RWPE2 (cell line): ENCODE results near the gene CCDC134.

ENCODE experiments used
- ATAC-seq: fragments of 200-7000 bp; cut with Tn5 transposase; 3 replicates; pipeline ENCODE4 v1.9.1; 2021; ENCODE audit warnings: low read depth
- DNase-seq: peaks from one replicate; pipeline ENCODE4 v3.0.0-alpha.2; 2020; ENCODE audit warnings: low spot score
- H3K27ac ChIP-seq: fragments of 450-650 bp; 2 replicates; pipeline ENCODE4 v1.5.1; 2017; ENCODE audit warnings: mild to moderate bottlenecking; ENCODE audit not compliant: poor library complexity, severe bottlenecking
- H3K27me3 ChIP-seq: fragments of 250-450 bp; sonication (Bioruptor Pico); 2 replicates; pipeline ENCODE4 v1.5.1; 2021; ENCODE audit warnings: mild to moderate bottlenecking, moderate library complexity; ENCODE audit not compliant: insufficient read depth, poor library complexity, severe bottlenecking
- H3K36me3 ChIP-seq: fragments of 250-450 bp; sonication (Bioruptor Pico); 2 replicates; pipeline ENCODE4 v1.5.1; 2020; ENCODE audit warnings: low read depth, mild to moderate bottlenecking, moderate library complexity
- H3K4me1 ChIP-seq: fragments of 250-450 bp; sonication (Bioruptor Pico); 2 replicates; pipeline ENCODE4 v1.5.1; 2021; ENCODE audit warnings: mild to moderate bottlenecking, moderate library complexity; ENCODE audit not compliant: insufficient read depth, poor library complexity, severe bottlenecking
- H3K4me3 ChIP-seq: fragments of 250-450 bp; sonication (Bioruptor Pico); 2 replicates; pipeline ENCODE4 v1.5.1; 2021; ENCODE audit warnings: mild to moderate bottlenecking, moderate library complexity; ENCODE audit not compliant: severe bottlenecking
- H3K9me3 ChIP-seq: fragments of 250-450 bp; sonication (Bioruptor Pico); 2 replicates; pipeline ENCODE4 v1.5.1; 2021; ENCODE audit warnings: mild to moderate bottlenecking, moderate library complexity; ENCODE audit not compliant: severe bottlenecking
- TF ChIP-seq, protein P1 (sequence below): fragments of 450-650 bp; IDR thresholded peaks from one replicate; pipeline ENCODE4 v1.5.1; 2017; ENCODE audit warnings: mild to moderate bottlenecking, moderate library complexity; ENCODE audit not compliant: poor library complexity, severe bottlenecking

The CCDC134 gene

DNA sequence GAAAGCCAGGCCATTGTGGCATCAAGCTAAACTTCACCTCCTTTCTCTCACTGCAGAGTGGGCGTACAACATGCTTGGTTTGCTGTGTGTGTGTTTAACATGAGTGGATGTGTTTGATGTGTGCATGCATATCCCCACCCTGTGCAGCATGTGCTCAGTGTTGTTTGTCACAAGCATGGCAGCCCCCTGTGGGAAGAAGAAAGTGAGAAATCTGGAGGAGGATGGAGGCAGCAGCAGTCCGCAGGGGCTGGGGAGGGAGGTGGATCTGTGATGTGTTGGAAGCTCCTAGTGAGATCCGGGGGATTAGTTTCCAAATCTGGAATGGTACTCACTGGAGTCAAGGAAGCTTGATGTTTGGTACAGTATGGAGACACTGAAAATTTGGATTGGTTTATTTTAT, 24.1 kb upstream of the CCDC134 start:
- TF ChIP-seq, protein P1, sequence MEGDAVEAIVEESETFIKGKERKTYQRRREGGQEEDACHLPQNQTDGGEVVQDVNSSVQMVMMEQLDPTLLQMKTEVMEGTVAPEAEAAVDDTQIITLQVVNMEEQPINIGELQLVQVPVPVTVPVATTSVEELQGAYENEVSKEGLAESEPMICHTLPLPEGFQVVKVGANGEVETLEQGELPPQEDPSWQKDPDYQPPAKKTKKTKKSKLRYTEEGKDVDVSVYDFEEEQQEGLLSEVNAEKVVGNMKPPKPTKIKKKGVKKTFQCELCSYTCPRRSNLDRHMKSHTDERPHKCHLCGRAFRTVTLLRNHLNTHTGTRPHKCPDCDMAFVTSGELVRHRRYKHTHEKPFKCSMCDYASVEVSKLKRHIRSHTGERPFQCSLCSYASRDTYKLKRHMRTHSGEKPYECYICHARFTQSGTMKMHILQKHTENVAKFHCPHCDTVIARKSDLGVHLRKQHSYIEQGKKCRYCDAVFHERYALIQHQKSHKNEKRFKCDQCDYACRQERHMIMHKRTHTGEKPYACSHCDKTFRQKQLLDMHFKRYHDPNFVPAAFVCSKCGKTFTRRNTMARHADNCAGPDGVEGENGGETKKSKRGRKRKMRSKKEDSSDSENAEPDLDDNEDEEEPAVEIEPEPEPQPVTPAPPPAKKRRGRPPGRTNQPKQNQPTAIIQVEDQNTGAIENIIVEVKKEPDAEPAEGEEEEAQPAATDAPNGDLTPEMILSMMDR: no peak
- ATAC-seq (no peak), DNase-seq (no peak)
- no peak overlapping the region for H3K4me3 ChIP-seq
- H3K9me3 ChIP-seq: no peaks in the 10 kb centered on the region
- no peaks in the 10 kb centered on the region for H3K36me3 ChIP-seq
- H3K4me1 ChIP-seq: peaks cover 10% of the 10 kb centered on the region
- H3K27me3 ChIP-seq: no peaks in the 10 kb centered on the region
- no peak overlapping the region for H3K27ac ChIP-seq

- no peak overlapping the region for H3K27ac ChIP-seq
- no peaks in the 10 kb centered on the region for H3K9me3 ChIP-seq
- DNase-seq (no peak), ATAC-seq (no peak)
- TF ChIP-seq, protein P1: no peak
- H3K4me1 ChIP-seq: no peaks in the 10 kb centered on the region
- H3K36me3 ChIP-seq: no peaks in the 10 kb centered on the region
- no peak overlapping the region for H3K4me3 ChIP-seq
- no peaks in the 10 kb centered on the region for H3K27me3 ChIP-seq
Observed at GRCh38 chr22:41777749-41778425, 22.6 kb upstream of the CCDC134 start.

- TF ChIP-seq, protein P1: no peak
- ATAC-seq: no peak
- no peak for DNase-seq
- no peaks in the 10 kb centered on the region for H3K27me3 ChIP-seq
- H3K4me3 ChIP-seq: no peak overlapping the region
- H3K9me3 ChIP-seq: no peaks in the 10 kb centered on the region
- no peak overlapping the region for H3K27ac ChIP-seq
- H3K4me1 ChIP-seq: no peaks in the 10 kb centered on the region
- no peaks in the 10 kb centered on the region for H3K36me3 ChIP-seq
Observed at GRCh38 chr22:41779929-41780505, 20.5 kb upstream of the CCDC134 start.

DNA sequence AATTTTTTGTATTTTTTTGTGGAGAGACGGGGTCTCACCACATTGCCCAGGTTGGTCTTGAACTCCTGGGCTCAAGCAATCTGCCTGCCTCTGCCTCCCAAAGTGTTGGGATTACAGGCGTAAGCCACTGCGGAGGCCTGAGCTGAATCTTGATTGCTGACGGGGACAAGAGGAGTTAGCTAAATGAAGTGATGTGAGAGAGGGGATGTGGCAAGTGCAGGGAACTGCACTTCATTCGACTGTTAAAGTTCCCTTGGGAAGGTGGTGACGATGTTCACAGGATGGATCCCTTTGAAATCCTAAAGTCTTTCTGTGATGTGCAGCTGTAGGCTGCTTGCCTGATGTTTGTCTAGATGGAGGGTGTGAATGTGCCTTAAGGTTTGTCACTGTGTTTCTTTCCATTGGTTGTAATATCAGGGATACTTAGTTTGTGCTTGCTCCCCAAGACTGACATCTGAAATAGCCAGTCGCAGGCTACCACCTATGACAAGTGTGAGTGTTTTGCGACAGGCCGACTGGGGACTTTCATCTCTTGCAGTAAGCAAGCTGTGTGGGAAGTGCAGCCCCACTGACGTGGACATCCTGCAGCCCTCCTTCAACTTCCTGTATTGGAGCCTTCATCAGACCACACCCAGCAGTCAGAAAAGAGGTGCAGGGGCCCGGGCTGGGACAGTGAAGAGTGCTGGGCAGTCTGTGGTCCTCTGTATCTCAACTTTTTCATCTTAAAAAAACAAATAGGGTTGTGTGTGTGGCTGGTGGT, 19.6 kb upstream of the CCDC134 start:
- no peak overlapping the region for H3K4me3 ChIP-seq
- H3K27ac ChIP-seq: no peak overlapping the region
- DNase-seq: no peak
- ATAC-seq: no peak
- TF ChIP-seq, protein P1: no peak
- H3K36me3 ChIP-seq: no peaks in the 10 kb centered on the region
- no peaks in the 10 kb centered on the region for H3K9me3 ChIP-seq
- H3K4me1 ChIP-seq: no peaks in the 10 kb centered on the region
- no peaks in the 10 kb centered on the region for H3K27me3 ChIP-seq
